GM12878 (cell line): ENCODE results near the gene CYP4F11. TPM values are rescaled to one million over a fixed set of nuclear protein-coding genes. Genes with fewer than 3 reads are reported as not detected.

ENCODE experiments used
- ATAC-seq: fragments of 200-7000 bp; cut with Tn5 transposase; 3 replicates; pipeline ENCODE4 v1.9.1; 2020; ENCODE audit warnings: mild to moderate bottlenecking, moderate library complexity
- BruUV-seq: library from RNA; stranded (reverse); fragments of 400-500 nt; replicated peaks from 2 replicates; lab custom pipeline; 2021; lab: Mats Ljungman, UMichigan
- CTCF ChIA-PET: fragments of 300-600 bp; sonication (Branson Sonifier 250); formaldehyde crosslinking; extraction: SDS; loops from one replicate; lab custom pipeline; 2021; ENCODE audit warnings: inconsistent platforms; lab: Yijun Ruan, JAX
- POLR2A ChIA-PET: fragments of 350-600 bp; formaldehyde crosslinking; extraction: SDS; loops from one replicate; lab custom pipeline; 2021; ENCODE audit warnings: inconsistent platforms; lab: Charles Lee
- RAD21 ChIA-PET: fragments of 300-600 bp; sonication (Branson Sonifier 250); formaldehyde crosslinking; loops from one replicate; lab custom pipeline; 2023; ENCODE audit warnings: antibody characterized with exemption; ENCODE audit not compliant: unreplicated experiment; lab: Charles Lee
- SMC1A ChIA-PET: fragments of 300-600 bp; sonication (Branson Sonifier 250); formaldehyde crosslinking; loops from one replicate; lab custom pipeline; 2023; ENCODE audit not compliant: unreplicated experiment, uncharacterized antibody; lab: Charles Lee
- DNase-seq: peaks from one replicate; pipeline ENCODE4 v3.0.0-alpha.2; 2011; ENCODE audit warnings: low read depth, low spot score
- FAIRE-seq: peaks from 3 replicates; lab custom pipeline; 2011; peaks lifted over from hg19 to GRCh38; lab: Jason Lieb, UNC
- H2AFZ ChIP-seq: 2 replicates; pipeline ENCODE4 v1.6.0; 2011; ENCODE audit warnings: low read depth, low read length, control low read depth; ENCODE audit not compliant: control insufficient read depth
- H3K27ac ChIP-seq: 2 replicates; pipeline ENCODE4 v1.5.1; 2011; ENCODE audit warnings: control low read depth; ENCODE audit not compliant: control insufficient read depth, insufficient read depth
- H3K27me3 ChIP-seq, 2 experiments: replicated peaks in 1 of 2; 2 replicates each; pipeline versions ENCODE4 v1.6.0 to v1.6.1; 2011; ENCODE audit warnings: low read length in 1 of 2; ENCODE audit not compliant: control insufficient read depth in 2 of 2, insufficient read depth in 2 of 2
- H3K36me3 ChIP-seq, 2 experiments: 2 replicates each; pipeline ENCODE4 v1.5.1; 2011; ENCODE audit warnings: low read length in 1 of 2; ENCODE audit not compliant: control insufficient read depth in 2 of 2, insufficient read depth in 2 of 2
- H3K4me1 ChIP-seq: 2 replicates; pipeline ENCODE4 v1.6.1; 2011; ENCODE audit warnings: mild to moderate bottlenecking, low read length, moderate library complexity, mixed read lengths; ENCODE audit not compliant: control insufficient read depth, insufficient read depth
- H3K4me2 ChIP-seq: 2 replicates; pipeline ENCODE4 v1.6.0; 2011; ENCODE audit warnings: control low read depth; ENCODE audit not compliant: control insufficient read depth, insufficient read depth
- H3K4me3 ChIP-seq: fragments of 200-600 bp; sonication (generic); 2 replicates; pipeline ENCODE4 v1.5.1; 2016
- H3K79me2 ChIP-seq: 2 replicates; pipeline ENCODE4 v1.6.0; 2011; ENCODE audit warnings: low read length; ENCODE audit not compliant: control insufficient read depth, insufficient read depth
- H3K9ac ChIP-seq: 2 replicates; pipeline ENCODE4 v1.8.0; 2011; ENCODE audit warnings: low read length, control low read depth, mixed read lengths; ENCODE audit not compliant: control insufficient read depth, insufficient read depth
- H3K9me3 ChIP-seq: replicated peaks from 3 replicates; pipeline ENCODE4 v1.5.1; 2011; ENCODE audit warnings: mild to moderate bottlenecking, low read length; ENCODE audit not compliant: control insufficient read depth, insufficient read depth
- H4K20me1 ChIP-seq: 2 replicates; pipeline ENCODE4 v1.6.0; 2011; ENCODE audit not compliant: control insufficient read depth, insufficient read depth
- BHLHE40 ChIP-seq, 2 experiments: fragments of 450-650 bp in 1 of 2; IDR thresholded peaks; 2 replicates each; pipeline ENCODE4 v1.6.1; 2011 to 2017; ENCODE audit warnings: low read depth in 2 of 2, borderline replicate concordance in 1 of 2, improper control_type of control experiment in 1 of 2, low read length in 1 of 2, mild to moderate bottlenecking in 1 of 2
- BMI1 ChIP-seq: fragments of 450-650 bp; IDR thresholded peaks from 2 replicates; pipeline ENCODE4 v1.6.1; 2016; ENCODE audit warnings: mild to moderate bottlenecking, moderate library complexity, borderline replicate concordance
- CREM ChIP-seq: IDR thresholded peaks from 2 replicates; pipeline ENCODE4 v1.6.1; 2014; ENCODE audit warnings: antibody characterized with exemption, low read depth
- FOS ChIP-seq: IDR thresholded peaks from 3 replicates; pipeline ENCODE4 v1.6.1; 2011; ENCODE audit warnings: borderline replicate concordance; ENCODE audit not compliant: insufficient read length; ENCODE audit errors: extremely low read depth
- JUND ChIP-seq: IDR thresholded peaks from 2 replicates; pipeline ENCODE4 v1.6.1; 2012; ENCODE audit warnings: low read depth, mild to moderate bottlenecking, low read length, improper control_type of control experiment, moderate library complexity
- MXI1 ChIP-seq: fragments of 150-350 bp; IDR thresholded peaks from 2 replicates; pipeline ENCODE4 v1.6.1; 2011; ENCODE audit warnings: low read depth, mild to moderate bottlenecking, inconsistent platforms, low read length, improper control_type of control experiment
- SREBF2 ChIP-seq: IDR thresholded peaks from 2 replicates; pipeline ENCODE4 v1.6.1; 2012; ENCODE audit warnings: mild to moderate bottlenecking, low read length
- TARDBP ChIP-seq: IDR thresholded peaks from 2 replicates; pipeline ENCODE4 v1.6.1; 2016; ENCODE audit warnings: borderline replicate concordance
- WGBS: methylation state at CpG from one replicate; pipeline ENCODE4 v1.1.6; 2016; ENCODE audit warnings: low lambda C conversion rate; ENCODE audit not compliant: insufficient replicate concordance, insufficient coverage; ENCODE audit errors: missing lambda C conversion rate; 5-methylcytosine and 5-hydroxymethylcytosine counted together
- in situ Hi-C: fragments of 300-500 bp; cut with MboI; formaldehyde crosslinking; loops from 9 replicates; pipeline ENCODE4 v1.14.3; 2018; ENCODE audit warnings: mixed read lengths
- intact Hi-C: fragments of 100-400 bp; cut with micrococcal nuclease; formaldehyde crosslinking; loops from one replicate; pipeline ENCODE4 v1.14.2; 2022; ENCODE audit not compliant: unreplicated experiment
- polyA plus RNA-seq, 11 experiments: library from polyadenylated mRNA; depleted of rRNA in 4 of 11; unstranded in 6 of 11; stranded (reverse) in 5 of 11; fragments of >200 nt; fragmentation: Nextera tagmentation in 4 of 11; fragmentation: Illumina TruSeq in 1 of 11; extraction: Ambion mirVana in 4 of 11; extraction: Trizol in 1 of 11; gene quantifications; 1 replicate in 1 of 11; 2 replicates in 10 of 11; pipeline versions ENCODE4 v1.2.1 to v1.2.3, GENCODE V29; 2011 to 2016; ENCODE audit warnings: inconsistent platforms in 2 of 11, missing spikeins in 2 of 11, low read depth in 1 of 11
- total RNA-seq, 4 experiments: library from RNA; depleted of rRNA in 3 of 4; stranded (reverse); fragments of >200 nt in 3 of 4; fragmentation: Illumina TruSeq in 1 of 4; extraction: Trizol in 1 of 4; gene quantifications; 2 replicates each; pipeline versions ENCODE4 v1.2.1 to v1.2.3, GENCODE V29; 2013 to 2021
- TF ChIP-seq, protein P1 (sequence below): fragments of 450-650 bp; formaldehyde crosslinking; IDR thresholded peaks from 2 replicates; pipeline ENCODE4 v1.5.0; 2022; ENCODE audit warnings: mild to moderate bottlenecking, missing genetic modification characterization
- TF ChIP-seq, protein P2 (sequence below): fragments of 450-650 bp; IDR thresholded peaks from 2 replicates; pipeline ENCODE4 v1.6.1; 2018; ENCODE audit warnings: borderline replicate concordance, mild to moderate bottlenecking; ENCODE audit not compliant: partially characterized antibody
- TF ChIP-seq, protein P3 (sequence below): fragments of 450-650 bp; IDR thresholded peaks from 2 replicates; pipeline ENCODE4 v1.6.1; 2017; ENCODE audit warnings: low read depth, mild to moderate bottlenecking, moderate library complexity
- TF ChIP-seq, protein P4 (sequence below): fragments of 450-650 bp; IDR thresholded peaks from 2 replicates; pipeline ENCODE4 v1.6.1; 2016; ENCODE audit warnings: mild to moderate bottlenecking, moderate library complexity, borderline replicate concordance

The CYP4F11 gene
- total and polyA plus RNA-seq, 10 of the 15 experiments (the other 5 are each of a cell fraction or from before 2014, with no cell fraction given) = not detected

GRCh38 chr19:15915109-15915508 is 19.2 kb downstream of the CYP4F11 start:
- DNase-seq = no peak
- ChIA-PET RAD21 (no interaction called here), CTCF (no interaction called here), SMC1A (interaction anchor here (0.7 kb wide), 2 partner anchors 271 to 414 kb away, joined by 3 read pairs; no protein-coding TSS in a partner anchor), POLR2A (no interaction called here)
- H3K4me2 ChIP-seq = no peak overlapping the region
- FAIRE-seq = no peak
- intact Hi-C loops (no loop called here), in situ Hi-C loops (no loop called here)
- no peaks in the 10 kb centered on the region for H3K36me3 ChIP-seq
- no peaks in the 10 kb centered on the region for H3K4me1 ChIP-seq
- H3K79me2 ChIP-seq = no peaks in the 10 kb centered on the region
- H2AFZ ChIP-seq = no peak overlapping the region
- no peak for ATAC-seq
- H3K27ac ChIP-seq = no peak overlapping the region
- BruUV-seq = no TSS peak
- no peak overlapping the region for H3K4me3 ChIP-seq
- no peak overlapping the region for H3K9ac ChIP-seq
- peaks cover 1 to 4% of the 10 kb centered on the region in 2 experiments; a peak in 3 of 4 replicates for H3K27me3 ChIP-seq
- WGBS = 90% methylated on average over 2 of the region's 2 CpGs
- H4K20me1 ChIP-seq = no peaks in the 10 kb centered on the region
- no peaks in the 10 kb centered on the region; the same call in 2 of the 3 replicates for H3K9me3 ChIP-seq
- no peak for TF ChIP-seq CREM
- TF ChIP-seq, protein P1, sequence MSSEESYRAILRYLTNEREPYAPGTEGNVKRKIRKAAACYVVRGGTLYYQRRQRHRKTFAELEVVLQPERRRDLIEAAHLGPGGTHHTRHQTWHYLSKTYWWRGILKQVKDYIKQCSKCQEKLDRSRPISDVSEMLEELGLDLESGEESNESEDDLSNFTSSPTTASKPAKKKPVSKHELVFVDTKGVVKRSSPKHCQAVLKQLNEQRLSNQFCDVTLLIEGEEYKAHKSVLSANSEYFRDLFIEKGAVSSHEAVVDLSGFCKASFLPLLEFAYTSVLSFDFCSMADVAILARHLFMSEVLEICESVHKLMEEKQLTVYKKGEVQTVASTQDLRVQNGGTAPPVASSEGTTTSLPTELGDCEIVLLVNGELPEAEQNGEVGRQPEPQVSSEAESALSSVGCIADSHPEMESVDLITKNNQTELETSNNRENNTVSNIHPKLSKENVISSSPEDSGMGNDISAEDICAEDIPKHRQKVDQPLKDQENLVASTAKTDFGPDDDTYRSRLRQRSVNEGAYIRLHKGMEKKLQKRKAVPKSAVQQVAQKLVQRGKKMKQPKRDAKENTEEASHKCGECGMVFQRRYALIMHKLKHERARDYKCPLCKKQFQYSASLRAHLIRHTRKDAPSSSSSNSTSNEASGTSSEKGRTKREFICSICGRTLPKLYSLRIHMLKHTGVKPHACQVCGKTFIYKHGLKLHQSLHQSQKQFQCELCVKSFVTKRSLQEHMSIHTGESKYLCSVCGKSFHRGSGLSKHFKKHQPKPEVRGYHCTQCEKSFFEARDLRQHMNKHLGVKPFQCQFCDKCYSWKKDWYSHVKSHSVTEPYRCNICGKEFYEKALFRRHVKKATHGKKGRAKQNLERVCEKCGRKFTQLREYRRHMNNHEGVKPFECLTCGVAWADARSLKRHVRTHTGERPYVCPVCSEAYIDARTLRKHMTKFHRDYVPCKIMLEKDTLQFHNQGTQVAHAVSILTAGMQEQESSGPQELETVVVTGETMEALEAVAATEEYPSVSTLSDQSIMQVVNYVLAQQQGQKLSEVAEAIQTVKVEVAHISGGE (CRISPR knock-in tag) = no peak
- TF ChIP-seq MXI1 = no peak
- TF ChIP-seq JUND = no peak
- TF ChIP-seq BMI1 = no peak
- no peak for TF ChIP-seq FOS
- TF ChIP-seq, protein P2, sequence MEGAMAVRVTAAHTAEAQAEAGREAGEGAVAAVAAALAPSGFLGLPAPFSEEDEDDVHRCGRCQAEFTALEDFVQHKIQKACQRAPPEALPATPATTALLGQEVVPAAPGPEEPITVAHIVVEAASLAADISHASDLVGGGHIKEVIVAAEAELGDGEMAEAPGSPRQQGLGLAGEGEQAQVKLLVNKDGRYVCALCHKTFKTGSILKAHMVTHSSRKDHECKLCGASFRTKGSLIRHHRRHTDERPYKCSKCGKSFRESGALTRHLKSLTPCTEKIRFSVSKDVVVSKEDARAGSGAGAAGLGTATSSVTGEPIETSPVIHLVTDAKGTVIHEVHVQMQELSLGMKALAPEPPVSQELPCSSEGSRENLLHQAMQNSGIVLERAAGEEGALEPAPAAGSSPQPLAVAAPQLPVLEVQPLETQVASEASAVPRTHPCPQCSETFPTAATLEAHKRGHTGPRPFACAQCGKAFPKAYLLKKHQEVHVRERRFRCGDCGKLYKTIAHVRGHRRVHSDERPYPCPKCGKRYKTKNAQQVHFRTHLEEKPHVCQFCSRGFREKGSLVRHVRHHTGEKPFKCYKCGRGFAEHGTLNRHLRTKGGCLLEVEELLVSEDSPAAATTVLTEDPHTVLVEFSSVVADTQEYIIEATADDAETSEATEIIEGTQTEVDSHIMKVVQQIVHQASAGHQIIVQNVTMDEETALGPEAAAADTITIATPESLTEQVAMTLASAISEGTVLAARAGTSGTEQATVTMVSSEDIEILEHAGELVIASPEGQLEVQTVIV = no peak
- TF ChIP-seq BHLHE40 (IDR thresholded peaks at IDR 0.05; ENCODE audit: borderline replicate concordance in 1 of 2, low read depth in 2 of 2, low read length in 1 of 2) = no peak
- TF ChIP-seq, protein P3, sequence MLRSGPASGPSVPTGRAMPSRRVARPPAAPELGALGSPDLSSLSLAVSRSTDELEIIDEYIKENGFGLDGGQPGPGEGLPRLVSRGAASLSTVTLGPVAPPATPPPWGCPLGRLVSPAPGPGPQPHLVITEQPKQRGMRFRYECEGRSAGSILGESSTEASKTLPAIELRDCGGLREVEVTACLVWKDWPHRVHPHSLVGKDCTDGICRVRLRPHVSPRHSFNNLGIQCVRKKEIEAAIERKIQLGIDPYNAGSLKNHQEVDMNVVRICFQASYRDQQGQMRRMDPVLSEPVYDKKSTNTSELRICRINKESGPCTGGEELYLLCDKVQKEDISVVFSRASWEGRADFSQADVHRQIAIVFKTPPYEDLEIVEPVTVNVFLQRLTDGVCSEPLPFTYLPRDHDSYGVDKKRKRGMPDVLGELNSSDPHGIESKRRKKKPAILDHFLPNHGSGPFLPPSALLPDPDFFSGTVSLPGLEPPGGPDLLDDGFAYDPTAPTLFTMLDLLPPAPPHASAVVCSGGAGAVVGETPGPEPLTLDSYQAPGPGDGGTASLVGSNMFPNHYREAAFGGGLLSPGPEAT = no peak
- TF ChIP-seq SREBF2 = no peak
- TF ChIP-seq, protein P4, sequence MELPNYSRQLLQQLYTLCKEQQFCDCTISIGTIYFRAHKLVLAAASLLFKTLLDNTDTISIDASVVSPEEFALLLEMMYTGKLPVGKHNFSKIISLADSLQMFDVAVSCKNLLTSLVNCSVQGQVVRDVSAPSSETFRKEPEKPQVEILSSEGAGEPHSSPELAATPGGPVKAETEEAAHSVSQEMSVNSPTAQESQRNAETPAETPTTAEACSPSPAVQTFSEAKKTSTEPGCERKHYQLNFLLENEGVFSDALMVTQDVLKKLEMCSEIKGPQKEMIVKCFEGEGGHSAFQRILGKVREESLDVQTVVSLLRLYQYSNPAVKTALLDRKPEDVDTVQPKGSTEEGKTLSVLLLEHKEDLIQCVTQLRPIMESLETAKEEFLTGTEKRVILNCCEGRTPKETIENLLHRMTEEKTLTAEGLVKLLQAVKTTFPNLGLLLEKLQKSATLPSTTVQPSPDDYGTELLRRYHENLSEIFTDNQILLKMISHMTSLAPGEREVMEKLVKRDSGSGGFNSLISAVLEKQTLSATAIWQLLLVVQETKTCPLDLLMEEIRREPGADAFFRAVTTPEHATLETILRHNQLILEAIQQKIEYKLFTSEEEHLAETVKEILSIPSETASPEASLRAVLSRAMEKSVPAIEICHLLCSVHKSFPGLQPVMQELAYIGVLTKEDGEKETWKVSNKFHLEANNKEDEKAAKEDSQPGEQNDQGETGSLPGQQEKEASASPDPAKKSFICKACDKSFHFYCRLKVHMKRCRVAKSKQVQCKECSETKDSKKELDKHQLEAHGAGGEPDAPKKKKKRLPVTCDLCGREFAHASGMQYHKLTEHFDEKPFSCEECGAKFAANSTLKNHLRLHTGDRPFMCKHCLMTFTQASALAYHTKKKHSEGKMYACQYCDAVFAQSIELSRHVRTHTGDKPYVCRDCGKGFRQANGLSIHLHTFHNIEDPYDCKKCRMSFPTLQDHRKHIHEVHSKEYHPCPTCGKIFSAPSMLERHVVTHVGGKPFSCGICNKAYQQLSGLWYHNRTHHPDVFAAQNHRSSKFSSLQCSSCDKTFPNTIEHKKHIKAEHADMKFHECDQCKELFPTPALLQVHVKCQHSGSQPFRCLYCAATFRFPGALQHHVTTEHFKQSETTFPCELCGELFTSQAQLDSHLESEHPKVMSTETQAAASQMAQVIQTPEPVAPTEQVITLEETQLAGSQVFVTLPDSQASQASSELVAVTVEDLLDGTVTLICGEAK = no peak
- no peak for TF ChIP-seq TARDBP
